Thoracic aorta (tissue), 2 donors: ENCODE measurements around the gene LRP4. TPM values are rescaled to one million over a fixed set of nuclear protein-coding genes. Genes with fewer than 3 reads are reported as not detected.
"Not testable (repeated sequence)": the region's sequence is repeated elsewhere in the genome, so short reads cannot be mapped to it uniquely, and the experiment has no call there.

Experiments
- ATAC-seq: fragments of 150-250 bp; one replicate; pipeline ENCODE4 v1.8.0; 2017; ENCODE audit warnings: low read depth; ENCODE audit not compliant: insufficient number of reproducible peaks, low FRiP score
- DNase-seq: peaks from one replicate; pipeline ENCODE4 v3.0.0-alpha.2; 2020; ENCODE audit warnings: low spot score
- H3K27ac ChIP-seq, 2 donors: fragments of 200-600 bp; sonication (generic); 1 replicate in 1 of 2; 2 replicates in 1 of 2; pipeline ENCODE4 v1.5.1; 2016; ENCODE audit warnings: mild to moderate bottlenecking in 2 of 2, moderate library complexity in 2 of 2
- H3K27me3 ChIP-seq: fragments of 200-600 bp; sonication (generic); replicated peaks from 2 replicates; pipeline ENCODE4 v1.6.0; 2016; ENCODE audit warnings: mild to moderate bottlenecking; ENCODE audit not compliant: insufficient read depth
- H3K36me3 ChIP-seq: fragments of 200-600 bp; sonication (generic); one replicate; pipeline ENCODE4 v1.5.1; 2016
- H3K4me1 ChIP-seq, 2 donors: fragments of 200-600 bp; sonication (generic); 1 replicate in 1 of 2; 2 replicates in 1 of 2; pipeline versions ENCODE4 v1.5.1 to v1.6.0; 2016; ENCODE audit warnings: low read depth in 2 of 2, mild to moderate bottlenecking in 1 of 2; ENCODE audit not compliant: control insufficient read depth in 1 of 2
- H3K4me3 ChIP-seq: fragments of 200-600 bp; sonication (generic); 2 replicates; pipeline ENCODE4 v1.5.1; 2016; ENCODE audit warnings: mild to moderate bottlenecking
- H3K9me3 ChIP-seq: fragments of 200-600 bp; sonication (generic); 2 replicates; pipeline ENCODE4 v1.5.1; 2016
- CTCF ChIP-seq: fragments of 200-600 bp; sonication (generic); IDR thresholded peaks from one replicate; pipeline ENCODE4 v1.5.1; 2019; ENCODE audit warnings: antibody characterized with exemption
- total RNA-seq, 2 donors: library from RNA; depleted of rRNA; stranded (reverse); fragments of >200 nt; gene quantifications; one replicate each; pipeline versions ENCODE4 v1.1.0 to v1.2.3, GENCODE V29; 2016

LRP4 gene
- total RNA-seq, 2 donors from 2014 or later = 8.4 to 21.2 TPM

- ATAC-seq (peak; percentile 79), DNase-seq (peak; percentile 91)
- Histone ChIP-seq H3K4me3 (peak within 1 kb of the TSS; percentile 87), H3K9me3 (no peaks in the 10 kb centered on the region), H3K27me3 (no peaks in the 10 kb centered on the region), H3K36me3 (no peaks in the 10 kb centered on the region), H3K4me1 (peaks cover 7 to 10% of the 10 kb centered on the region in 2 donors), H3K27ac (peak within 1 kb of the TSS in 1 of 2 donors; percentile 9)
- no peak for TF ChIP-seq CTCF
Measured at GRCh38 chr11:46936138-46937110, 18.1 kb upstream of the LRP4 start, which contains the start of gene CSTPP1. TSS of gene CSTPP1 (plus strand) at chr11:46936761. CDS start at chr11:46936806, 45 bp downstream.

GRCh38 chr11:46930089-46930488, 11.7 kb upstream of the LRP4 start:
- H3K27me3 ChIP-seq = no peaks in the 10 kb centered on the region
- no peaks in the 10 kb centered on the region for H3K4me1 ChIP-seq
- H3K27ac ChIP-seq = no peak overlapping the region
- no peak for ATAC-seq
- H3K4me3 ChIP-seq = no peak overlapping the region
- H3K9me3 ChIP-seq = no peaks in the 10 kb centered on the region
- TF ChIP-seq CTCF = no peak
- H3K36me3 ChIP-seq = no peaks in the 10 kb centered on the region
- DNase-seq = no peak

- H3K4me1 ChIP-seq, H3K36me3 ChIP-seq, ATAC-seq, H3K27me3 ChIP-seq, H3K27ac ChIP-seq, H3K4me3 ChIP-seq, H3K9me3 ChIP-seq, DNase-seq: not testable (repeated sequence)
Measured at GRCh38 chr11:46928701-46929100, 10.4 kb upstream of the LRP4 start.

GRCh38 chr11:46927928-46928327, 9.6 kb upstream of the LRP4 start:
- not testable (repeated sequence) for H3K27me3 ChIP-seq, DNase-seq, H3K36me3 ChIP-seq, H3K27ac ChIP-seq, H3K4me1 ChIP-seq, ATAC-seq, H3K4me3 ChIP-seq, H3K9me3 ChIP-seq

DNA sequence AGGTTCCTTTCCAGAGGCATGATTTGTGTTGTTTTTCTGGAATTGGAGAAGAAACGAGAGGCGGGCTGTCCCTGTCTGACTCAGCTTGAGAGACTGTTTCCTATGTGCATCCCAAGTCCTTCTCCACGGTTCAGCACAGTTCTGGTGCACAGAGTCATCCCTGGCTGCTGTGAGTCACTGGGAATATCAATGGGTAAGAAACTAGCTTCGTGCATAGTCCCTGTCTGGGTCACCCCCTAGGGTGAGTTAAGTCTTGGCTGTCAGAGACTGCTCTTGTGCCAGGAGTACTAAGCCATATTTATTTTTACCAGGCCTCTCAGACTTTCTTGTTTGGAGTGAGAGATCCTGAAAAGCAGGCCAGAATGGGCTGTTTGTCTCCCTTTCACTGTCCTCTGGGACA, 2.4 kb upstream of the LRP4 start:
- no peak for ATAC-seq
- no peaks in the 10 kb centered on the region for H3K9me3 ChIP-seq
- H3K27me3 ChIP-seq = no peaks in the 10 kb centered on the region
- DNase-seq = peak; percentile 35
- H3K27ac ChIP-seq = peak overlapping the region; percentile 20 to 44
- H3K4me1 ChIP-seq = peaks cover 0 to 40% of the 10 kb centered on the region in 2 donors
- H3K4me3 ChIP-seq = no peak overlapping the region
- H3K36me3 ChIP-seq = no peaks in the 10 kb centered on the region
- TF ChIP-seq CTCF = no peak

DNA sequence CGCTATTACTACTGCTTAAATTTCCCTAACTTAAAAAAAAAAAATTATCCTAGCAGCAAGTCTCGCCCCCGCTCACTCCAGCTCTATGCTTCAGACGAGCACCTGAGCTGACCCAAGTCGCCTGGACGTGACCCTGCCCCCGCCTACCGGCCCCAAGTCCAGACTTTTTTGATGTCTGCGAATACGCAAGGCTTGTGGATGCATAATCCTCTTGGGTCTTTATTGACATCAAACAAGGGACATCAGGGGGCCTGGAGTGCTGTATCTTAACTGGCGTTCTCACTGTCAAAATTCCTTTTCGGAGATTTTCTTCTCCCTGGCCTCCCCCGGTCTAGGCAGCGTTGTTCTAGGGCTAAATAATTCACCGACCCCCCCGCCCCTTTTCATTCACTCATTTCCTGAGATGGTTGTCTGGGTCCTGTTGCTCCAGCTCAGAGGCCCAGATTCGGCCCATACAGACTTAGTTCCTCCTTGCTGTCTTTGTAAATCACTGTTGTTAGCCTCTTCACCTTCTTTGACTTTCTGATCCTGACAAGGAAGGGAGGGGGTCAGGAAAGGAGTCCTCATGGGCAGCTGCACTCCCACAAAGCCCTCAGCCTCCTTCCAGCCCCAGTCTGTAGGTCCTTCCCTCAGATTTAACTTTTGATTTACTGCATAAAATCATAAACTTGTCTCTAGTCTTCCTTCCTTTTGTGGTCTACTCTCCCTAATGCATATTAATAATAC, 601 bp upstream of the LRP4 start:
- DNase-seq (no peak), ATAC-seq (no peak)
- Histone ChIP-seq H3K4me3 (peak overlapping the region; percentile 72), H3K27me3 (no peaks in the 10 kb centered on the region), H3K27ac (no peak overlapping the region), H3K9me3 (no peaks in the 10 kb centered on the region), H3K36me3 (no peaks in the 10 kb centered on the region), H3K4me1 (peaks cover 0 to 52% of the 10 kb centered on the region in 2 donors)
- no peak for TF ChIP-seq CTCF
